SHP77 (cell line): ENCODE results near the gene CLDN18.
A peak's percentile ranks its signal among the peaks of the same experiment; 100 is the strongest.

Source experiments
- DNase-seq, 2 experiments: peaks; one replicate each; lab custom pipeline; 2025; lab: John Stamatoyannopoulos, UW

CLDN18 gene

GRCh38 chr3:138025553-138025952, 15.6 kb downstream of the CLDN18 start:
- no peak for DNase-seq

GRCh38 chr3:138027821-138028220, 17.9 kb downstream of the CLDN18 start:
- DNase-seq, result no peak

GRCh38 chr3:138030734-138031280, 20.8 kb downstream of the CLDN18 start:
- no peak for DNase-seq

- no peak for DNase-seq
These were observed 21.6 kb downstream of the CLDN18 start for GRCh38 chr3:138031536-138031935.

- DNase-seq, result no peak
These were observed 22.6 kb downstream of the CLDN18 start for GRCh38 chr3:138032567-138032966.

- no peak for DNase-seq
These were observed 23.3 kb downstream of the CLDN18 start for GRCh38 chr3:138033202-138033691.

- no peak for DNase-seq
These were observed 25.0 kb downstream of the CLDN18 start for GRCh38 chr3:138034918-138035317.

GRCh38 chr3:138036572-138036971, 26.6 kb downstream of the CLDN18 start:
- no peak for DNase-seq

- DNase-seq, result no peak
These were observed 28.9 kb downstream of the CLDN18 start for GRCh38 chr3:138038725-138039462.

- DNase-seq, result no peak
These were observed 32.1 kb downstream of the CLDN18 start for GRCh38 chr3:138042043-138042442.

- DNase-seq, result no peak
These were observed 33.5 kb downstream of the CLDN18 start for GRCh38 chr3:138043266-138044029.

GRCh38 chr3:138046085-138046484, 36.1 kb downstream of the CLDN18 start:
- no peak for DNase-seq

- DNase-seq, result no peak
These were observed 37.0 kb downstream of the CLDN18 start for GRCh38 chr3:138046955-138047354.

GRCh38 chr3:138047596-138048158, 37.7 kb downstream of the CLDN18 start:
- DNase-seq, result no peak

GRCh38 chr3:138049157-138049919, 39.4 kb downstream of the CLDN18 start:
- DNase-seq, result no peak

GRCh38 chr3:138051947-138052802, 42.2 kb downstream of the CLDN18 start:
- peak; percentile 9 to 36 for DNase-seq

- DNase-seq, result no peak
These were observed 44.1 kb downstream of the CLDN18 start for GRCh38 chr3:138054057-138054456.

- no peak for DNase-seq
These were observed 47.4 kb downstream of the CLDN18 start for GRCh38 chr3:138057384-138057783.

GRCh38 chr3:138059261-138059660, 49.3 kb downstream of the CLDN18 start:
- DNase-seq, result no peak

GRCh38 chr3:138060792-138061191, 50.8 kb downstream of the CLDN18 start:
- DNase-seq, result no peak

GRCh38 chr3:138062037-138062436, 52.1 kb downstream of the CLDN18 start:
- DNase-seq, result no peak
